Keratinocyte (primary cell): Measurements from ENCODE around the gene AATF. TPM values are rescaled to one million over a fixed set of nuclear protein-coding genes. Genes with fewer than 3 reads are reported as not detected.
A peak's percentile ranks its signal among the peaks of the same experiment; 100 is the strongest.

Experiments used
- DNase-seq: peaks from one replicate; pipeline ENCODE4 v3.0.0-alpha.2; 2011; ENCODE audit warnings: low read depth, missing footprints, low spot score
- FAIRE-seq: peaks from 2 replicates; lab custom pipeline; 2011; peaks lifted over from hg19 to GRCh38; lab: Jason Lieb, UNC
- H2AFZ ChIP-seq: 2 replicates; pipeline ENCODE4 v1.6.0; 2012; ENCODE audit warnings: low read length, control low read depth, inconsistent platforms; ENCODE audit not compliant: control insufficient read depth
- H3K27ac ChIP-seq: 2 replicates; pipeline ENCODE4 v1.5.1; 2011; ENCODE audit warnings: low read length; ENCODE audit not compliant: control insufficient read depth, insufficient read depth
- H3K27me3 ChIP-seq: 3 replicates; pipeline ENCODE4 v1.6.0; 2011; ENCODE audit warnings: low read length; ENCODE audit not compliant: control insufficient read depth, insufficient read depth; ENCODE audit errors: extremely low read depth
- H3K36me3 ChIP-seq, 2 experiments: 2 replicates in 1 of 2; 3 replicates in 1 of 2; pipeline ENCODE4 v1.5.1; 2011; ENCODE audit warnings: low read length in 2 of 2, mild to moderate bottlenecking in 1 of 2; ENCODE audit not compliant: control insufficient read depth in 2 of 2, insufficient read depth in 2 of 2; ENCODE audit errors: extremely low read depth in 1 of 2
- H3K4me1 ChIP-seq: 3 replicates; pipeline ENCODE4 v1.5.1; 2011; ENCODE audit warnings: low read length; ENCODE audit not compliant: control insufficient read depth, insufficient read depth; ENCODE audit errors: extremely low read depth
- H3K4me2 ChIP-seq: 3 replicates; pipeline ENCODE4 v1.6.0; 2011; ENCODE audit warnings: low read depth, low read length; ENCODE audit not compliant: control insufficient read depth, insufficient read depth; ENCODE audit errors: extremely low read depth
- H3K4me3 ChIP-seq, 3 experiments: fragments of 200-600 bp in 1 of 3; sonication (generic) in 1 of 3; 2 replicates in 2 of 3; 3 replicates in 1 of 3; pipeline ENCODE4 v1.5.1; 2011 to 2016; ENCODE audit warnings: low read length in 3 of 3, mild to moderate bottlenecking in 3 of 3, control low read depth in 2 of 3, inconsistent platforms in 1 of 3, low read depth in 1 of 3, mixed read lengths in 1 of 3, mixed run types in 1 of 3, moderate library complexity in 1 of 3; ENCODE audit not compliant: control insufficient read depth in 2 of 3, insufficient read depth in 2 of 3; ENCODE audit errors: extremely low read depth in 1 of 3
- H3K79me2 ChIP-seq: 2 replicates; pipeline ENCODE4 v1.6.0; 2012; ENCODE audit warnings: low read length; ENCODE audit not compliant: control insufficient read depth, insufficient read depth
- H3K9ac ChIP-seq: 3 replicates; pipeline ENCODE4 v1.6.0; 2011; ENCODE audit warnings: low read length; ENCODE audit not compliant: control insufficient read depth, insufficient read depth; ENCODE audit errors: extremely low read depth
- H3K9me1 ChIP-seq: 3 replicates; pipeline ENCODE4 v1.6.0; 2011; ENCODE audit warnings: low read length; ENCODE audit not compliant: control insufficient read depth, insufficient read depth; ENCODE audit errors: extremely low read depth
- H3K9me3 ChIP-seq: 2 replicates; pipeline ENCODE4 v1.5.1; 2012; ENCODE audit warnings: low read depth, low read length; ENCODE audit not compliant: control insufficient read depth
- H4K20me1 ChIP-seq: 3 replicates; pipeline ENCODE4 v1.6.0; 2011; ENCODE audit warnings: low read length; ENCODE audit not compliant: control insufficient read depth, insufficient read depth; ENCODE audit errors: extremely low read depth
- CTCF ChIP-seq, 3 experiments: IDR thresholded peaks in 1 of 3; conservative IDR thresholded peaks in 1 of 3; optimal IDR thresholded peaks in 1 of 3; 2 replicates in 2 of 3; 3 replicates in 1 of 3; pipeline versions ENCODE3 to v1.5.1; 2011; ENCODE audit warnings: low read length in 3 of 3, mild to moderate bottlenecking in 3 of 3, moderate library complexity in 2 of 3, control low read depth in 1 of 3, inconsistent platforms in 1 of 3; ENCODE audit not compliant: insufficient read depth in 2 of 3; ENCODE audit errors: extremely low read depth in 1 of 3
- EZH2 ChIP-seq: IDR thresholded peaks from one replicate; pipeline ENCODE4 v1.6.1; 2012; ENCODE audit warnings: inconsistent platforms, mild to moderate bottlenecking, low read length, moderate library complexity
- dilution Hi-C: fragments of 300-500 bp; cut with MboI; formaldehyde crosslinking; loops from one replicate; pipeline ENCODE4 v1.7.0; 2020; ENCODE audit warnings: low sequenced_read_pairs; ENCODE audit not compliant: extremely low pct_ligation_motif_present
- polyA plus RNA-seq, 5 experiments: library from polyadenylated mRNA; depleted of rRNA in 3 of 5; stranded (reverse) in 3 of 5; stranded (forward) in 1 of 5; unstranded in 1 of 5; fragments of >200 nt; gene quantifications; 1 replicate in 1 of 5; 2 replicates in 3 of 5; 3 replicates in 1 of 5; pipeline versions ENCODE4 v1.2.1 to v1.2.3, GENCODE V29; 2011 to 2012; ENCODE audit warnings: missing spikeins in 2 of 5, low read depth in 1 of 5, low replicate concordance in 1 of 5

AATF gene
- polyA plus RNA-seq, 1 donor (not counting 4 experiments of a cell fraction or from before 2014, with no cell fraction given) = 30.4 TPM

DNA sequence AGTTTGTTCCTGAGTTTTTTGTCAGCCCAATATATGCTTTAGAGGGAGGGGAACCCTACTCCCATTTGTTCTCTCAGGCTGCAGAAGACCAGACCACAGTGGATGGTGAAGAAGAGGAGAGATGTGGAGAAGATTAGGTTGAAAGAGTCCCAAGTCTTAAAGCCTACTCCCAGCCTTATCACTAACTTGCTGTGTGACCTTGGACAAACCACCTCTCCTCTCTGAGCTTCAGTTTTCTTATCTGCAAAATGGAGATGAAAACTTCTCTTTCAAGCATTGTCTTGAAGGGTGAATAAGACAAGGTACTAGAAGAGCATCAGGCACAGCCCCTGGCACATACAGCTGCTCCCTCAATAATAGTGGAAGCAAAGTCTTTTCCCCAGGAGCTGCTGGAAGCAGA lies 26.6 kb upstream of the AATF start:
- Histone ChIP-seq H2AFZ (no peak overlapping the region), H3K9ac (no peak overlapping the region), H3K36me3 (no peaks in the 10 kb centered on the region), H3K9me1 (no peaks in the 10 kb centered on the region), H3K4me3 (no peak overlapping the region), H3K79me2 (no peaks in the 10 kb centered on the region), H4K20me1 (no peaks in the 10 kb centered on the region), H3K4me1 (peaks cover 56% of the 10 kb centered on the region), H3K27me3 (no peaks in the 10 kb centered on the region), H3K27ac (peak overlapping the region; percentile 97), H3K9me3 (no peaks in the 10 kb centered on the region), H3K4me2 (peak overlapping the region; percentile 69)
- TF ChIP-seq EZH2 (no peak), CTCF (optimal IDR thresholded peaks at IDR 0.05 in 1 of 3, IDR thresholded peaks at IDR 0.05 in 1 of 3, conservative IDR thresholded peaks at IDR 0.05 in 1 of 3; ENCODE audit: extremely low read depth in 1 of 3, insufficient read depth in 2 of 3, low read length in 3 of 3) (no peak)
- dilution Hi-C loops = no loop called here
- FAIRE-seq (no peak), DNase-seq (no peak)

GRCh38 chr17:36923814-36924221 lies 24.9 kb upstream of the AATF start:
- peaks cover 48% of the 10 kb centered on the region for H3K4me1 ChIP-seq
- H3K79me2 ChIP-seq = no peaks in the 10 kb centered on the region
- H2AFZ ChIP-seq = no peak overlapping the region
- FAIRE-seq = no peak
- H3K36me3 ChIP-seq = no peaks in the 10 kb centered on the region
- no peak overlapping the region for H3K27ac ChIP-seq
- H3K9me1 ChIP-seq = no peaks in the 10 kb centered on the region
- H3K4me2 ChIP-seq = no peak overlapping the region
- dilution Hi-C loops = no loop called here
- no peaks in the 10 kb centered on the region for H4K20me1 ChIP-seq
- TF ChIP-seq CTCF (optimal IDR thresholded peaks at IDR 0.05 in 1 of 3, IDR thresholded peaks at IDR 0.05 in 1 of 3, conservative IDR thresholded peaks at IDR 0.05 in 1 of 3; ENCODE audit: extremely low read depth in 1 of 3, insufficient read depth in 2 of 3, low read length in 3 of 3) (no peak), EZH2 (no peak)
- no peak for DNase-seq
- no peaks in the 10 kb centered on the region for H3K9me3 ChIP-seq
- H3K9ac ChIP-seq = no peak overlapping the region
- H3K4me3 ChIP-seq = no peak overlapping the region
- H3K27me3 ChIP-seq = no peaks in the 10 kb centered on the region
